ENCODE measurements around the gene TTLL5.

The TTLL5 gene

DNA sequence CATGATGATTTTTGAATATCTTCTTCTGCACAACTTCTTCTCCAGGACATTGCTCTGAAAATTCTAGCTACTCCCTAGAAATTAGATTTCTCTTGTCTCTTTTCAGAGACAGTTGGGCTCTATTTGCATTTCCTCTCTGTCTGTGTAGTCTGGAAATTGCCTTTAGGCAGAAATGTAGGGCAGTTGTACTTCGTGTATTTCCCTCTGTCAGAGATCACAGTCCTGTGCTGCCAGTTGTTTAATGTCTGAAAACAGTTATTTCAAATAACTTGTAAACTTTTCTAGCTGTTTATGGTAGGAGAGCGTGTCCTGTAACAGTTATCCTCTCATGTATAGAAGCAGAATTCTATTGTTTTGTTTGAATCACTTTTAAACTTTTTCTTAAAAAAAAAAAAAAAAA, 86.9 kb downstream of the TTLL5 start:
- DNase-seq, result no peak

DNA sequence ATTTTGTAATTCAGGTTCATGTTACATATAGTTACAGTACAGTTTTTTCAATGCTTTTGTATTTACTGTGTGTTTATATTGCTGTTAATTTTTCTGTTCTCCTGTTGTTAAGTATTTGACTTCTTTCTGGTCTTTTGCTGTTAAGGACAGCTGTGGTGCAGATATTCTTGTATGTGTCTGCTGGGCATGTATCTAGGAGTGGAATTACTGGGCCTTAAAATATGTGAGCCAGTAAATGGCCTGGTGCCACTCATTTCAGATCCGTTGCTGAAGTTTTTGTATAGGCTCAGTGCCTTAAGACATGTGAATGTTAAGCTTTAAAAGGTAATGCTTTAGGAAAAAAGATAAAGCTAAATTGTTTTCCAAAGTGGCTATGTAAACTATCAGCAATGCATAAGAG, 87.3 kb downstream of the TTLL5 start:
- DNase-seq, result no peak

DNA sequence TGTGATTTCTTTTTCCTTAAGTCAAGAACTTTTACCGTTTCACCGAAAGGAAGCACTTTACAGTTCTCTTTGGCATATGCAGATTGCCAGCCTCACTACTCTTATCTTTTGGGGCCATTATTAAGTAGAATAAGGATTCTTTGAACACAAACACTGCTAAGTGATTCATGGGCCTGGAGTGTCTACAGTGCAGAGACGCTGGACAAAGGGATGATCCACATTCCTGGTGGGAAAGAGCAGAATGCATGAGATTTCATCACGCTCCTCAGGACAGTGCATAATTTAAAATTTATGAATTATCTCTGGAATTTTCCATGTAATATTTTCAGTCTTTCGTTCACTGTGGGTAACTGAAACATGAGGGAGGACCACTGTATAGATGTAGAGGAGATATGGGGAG, 90.2 kb downstream of the TTLL5 start:
- DNase-seq, result no peak

DNA sequence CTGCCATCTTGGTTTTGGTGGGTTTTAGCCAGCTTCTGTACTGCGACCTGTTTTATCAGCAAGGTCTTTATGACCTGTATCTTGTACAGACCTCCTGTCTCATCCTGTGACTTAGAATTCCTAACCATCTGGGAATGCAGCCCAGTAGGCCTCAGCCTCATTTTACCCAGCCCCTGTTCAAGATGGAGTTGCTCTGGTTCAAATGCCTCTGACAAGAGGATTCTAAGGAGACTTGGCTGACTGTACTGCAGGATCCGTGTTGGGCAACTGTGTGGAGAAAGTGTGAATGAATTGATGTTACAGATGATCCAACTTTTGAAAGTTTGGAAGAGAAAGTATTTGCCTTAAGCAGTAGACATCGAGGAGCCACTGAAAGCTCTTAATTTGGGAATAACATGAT, 91.0 kb downstream of the TTLL5 start:
- no peak for DNase-seq

DNA sequence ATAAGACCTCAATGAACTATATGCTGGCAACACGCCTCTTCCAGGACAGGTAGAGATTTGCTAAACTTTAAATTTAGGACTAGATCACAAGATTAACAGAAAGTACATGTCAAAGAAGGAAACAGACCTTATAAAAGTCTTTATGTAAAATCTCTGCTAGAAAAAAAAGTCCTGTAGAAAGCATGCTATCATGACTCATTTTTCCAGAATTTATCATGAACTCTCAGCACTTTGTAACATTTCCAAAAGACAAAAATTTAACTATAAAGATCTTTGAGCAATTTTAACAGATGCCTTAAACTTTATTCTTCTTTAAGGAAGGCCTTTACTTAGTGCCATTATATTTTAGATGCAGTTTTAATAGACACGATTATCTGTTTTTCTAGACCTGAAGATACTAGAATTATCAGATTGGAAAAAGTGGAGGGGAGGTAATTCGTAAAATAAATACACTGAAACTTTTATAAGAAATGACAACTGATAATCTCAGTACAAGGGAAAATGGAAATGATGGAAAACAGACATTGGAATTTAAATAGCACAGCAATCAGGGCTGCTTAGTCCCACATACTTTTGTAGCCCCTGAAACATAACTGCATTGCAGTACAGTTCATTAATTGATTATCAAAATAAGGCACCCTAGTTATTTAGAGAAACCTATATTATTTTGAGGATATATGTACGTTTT, 92.0 kb downstream of the TTLL5 start:
- DNase-seq, result no peak

DNA sequence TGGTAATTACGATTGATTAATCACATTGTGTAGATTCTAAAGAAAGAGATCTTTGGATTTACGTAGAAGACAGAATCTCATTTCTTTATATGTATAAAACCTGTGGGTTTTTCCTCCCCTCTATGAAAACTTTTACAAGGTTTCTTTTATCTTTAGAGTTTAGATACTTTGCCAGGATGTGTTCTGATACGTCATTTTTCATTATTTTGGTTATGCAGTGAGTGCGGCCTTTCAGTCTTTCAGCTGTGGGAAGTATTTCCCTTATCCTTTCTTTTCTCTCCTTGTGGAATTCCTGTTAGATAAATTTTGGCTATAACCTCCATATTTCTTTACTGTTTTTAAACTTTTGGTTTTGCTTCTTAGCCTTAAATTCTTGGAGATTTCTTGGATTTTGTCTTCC, 92.7 kb downstream of the TTLL5 start:
- no peak for DNase-seq

DNA sequence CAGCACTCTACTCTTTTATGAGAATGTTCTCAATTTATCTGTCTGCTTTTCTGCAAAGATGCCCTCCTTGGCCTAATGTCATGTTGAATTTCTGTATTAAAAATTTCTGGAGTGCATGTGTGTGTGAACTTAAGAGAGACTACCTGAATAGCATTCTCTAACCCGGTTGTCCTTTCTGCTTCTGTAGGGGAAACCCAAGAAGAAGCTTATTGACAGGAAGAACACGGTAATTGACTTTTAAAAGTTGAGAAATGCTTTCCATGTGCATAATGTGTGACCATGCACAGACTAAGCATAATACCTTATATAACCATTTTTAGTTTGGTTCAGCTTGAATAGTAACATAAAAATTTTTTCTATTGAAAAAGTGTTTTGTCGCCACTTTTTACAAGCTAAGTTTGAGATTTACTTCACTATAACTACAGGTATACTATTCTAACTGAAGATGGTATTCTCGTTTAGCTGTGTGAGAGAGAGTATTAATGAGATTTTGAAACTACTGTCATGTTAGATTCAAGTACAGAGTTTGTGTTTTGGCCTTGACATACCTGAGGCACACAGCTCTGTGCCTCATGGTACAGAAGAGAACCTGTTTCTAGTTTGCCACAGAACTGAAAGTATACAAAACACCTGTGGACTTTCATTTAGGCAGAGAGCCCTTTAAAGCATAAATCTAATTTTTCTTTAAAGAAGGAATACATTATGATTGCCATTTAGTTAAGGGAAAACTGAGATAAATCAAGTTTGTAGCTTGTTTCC, 96.8 kb downstream of the TTLL5 start:
- DNase-seq, result no peak

DNA sequence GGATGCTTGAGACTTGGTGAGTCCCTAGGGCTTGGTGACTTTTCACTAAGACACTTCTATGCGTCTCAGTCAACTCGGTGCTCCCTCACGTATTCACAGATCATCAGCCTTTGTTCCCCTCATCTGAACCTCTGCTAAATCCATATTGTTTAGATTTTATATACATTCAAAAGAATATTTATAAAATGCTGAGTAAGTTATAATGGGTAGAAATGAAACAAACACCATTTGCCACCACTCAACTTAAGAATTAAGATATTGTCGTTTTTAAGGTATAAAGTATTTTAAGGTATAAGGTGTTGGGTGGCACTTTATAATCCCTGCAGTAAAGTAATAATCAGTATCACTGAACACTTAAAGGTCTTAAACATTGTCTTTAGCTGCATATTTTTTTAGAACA, 103.0 kb downstream of the TTLL5 start:
- DNase-seq, result no peak

DNA sequence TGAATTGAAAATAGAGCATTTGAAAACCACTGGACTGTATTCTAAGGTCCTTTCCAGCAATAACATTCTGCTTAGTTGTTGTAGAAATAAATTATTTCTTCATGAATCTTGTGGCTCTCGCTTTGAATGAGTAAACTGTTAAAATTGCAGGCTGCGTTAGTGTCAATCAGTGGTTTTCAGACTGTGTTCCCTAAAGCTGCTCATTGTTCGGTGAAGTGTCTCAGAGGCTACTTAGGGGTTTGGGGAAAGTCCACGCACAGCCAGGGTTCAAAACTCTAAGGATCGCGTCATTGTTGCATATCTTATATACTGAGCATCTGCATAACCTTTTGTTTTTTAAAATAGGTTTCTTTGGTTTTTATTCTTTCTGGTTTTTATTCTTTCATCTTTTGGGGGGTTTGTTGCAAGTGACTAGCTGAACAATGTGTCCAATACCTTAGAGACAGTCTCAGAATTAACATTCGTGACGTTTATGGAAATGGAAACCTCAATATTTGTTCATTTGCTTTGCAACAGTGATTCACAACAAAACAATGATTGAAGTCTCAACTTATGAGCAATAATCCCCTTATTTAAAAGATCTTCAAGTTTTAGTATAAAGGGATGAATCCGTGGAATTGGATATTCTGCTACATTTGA, 108.1 kb downstream of the TTLL5 start:
- no peak for DNase-seq

DNA sequence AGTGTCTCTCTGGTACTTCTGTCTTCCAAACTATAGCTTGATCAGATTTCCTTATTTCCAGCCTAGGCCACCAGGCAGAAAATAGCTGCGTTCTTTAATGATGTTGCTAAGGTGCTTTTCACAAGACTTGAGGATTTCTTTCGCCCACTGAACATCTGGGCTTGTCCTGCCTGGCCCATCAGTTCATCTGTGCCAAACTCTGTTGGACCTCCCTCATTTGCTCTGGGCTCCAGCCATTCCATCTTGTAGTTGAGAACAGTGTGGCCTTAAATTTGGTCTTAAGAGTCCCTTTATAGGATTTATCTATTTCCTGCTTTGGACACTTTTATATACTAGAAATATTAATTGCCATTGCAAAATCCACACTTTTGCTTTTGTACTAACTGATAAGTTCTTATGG, 109.6 kb downstream of the TTLL5 start:
- no peak for DNase-seq

DNA sequence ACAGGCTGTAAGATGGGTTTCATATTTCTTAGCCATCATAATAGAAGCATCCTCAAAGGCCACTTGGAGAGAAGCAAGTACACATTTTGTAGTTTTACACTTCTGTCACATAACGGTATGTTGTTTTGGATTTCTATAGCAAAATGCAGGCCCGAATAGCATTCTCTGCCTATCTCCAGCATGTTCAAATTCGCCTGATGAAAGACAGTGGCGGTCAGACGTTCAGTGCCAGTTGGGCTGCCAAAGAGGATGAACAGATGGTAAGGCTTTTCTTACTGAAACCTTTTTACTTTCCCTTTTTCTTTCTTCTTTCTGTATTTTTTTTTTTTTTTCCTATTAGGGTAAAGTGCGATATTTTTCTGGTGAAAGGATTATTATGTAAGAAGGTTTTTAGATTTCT, 110.5 kb downstream of the TTLL5 start:
- no peak for DNase-seq

DNA sequence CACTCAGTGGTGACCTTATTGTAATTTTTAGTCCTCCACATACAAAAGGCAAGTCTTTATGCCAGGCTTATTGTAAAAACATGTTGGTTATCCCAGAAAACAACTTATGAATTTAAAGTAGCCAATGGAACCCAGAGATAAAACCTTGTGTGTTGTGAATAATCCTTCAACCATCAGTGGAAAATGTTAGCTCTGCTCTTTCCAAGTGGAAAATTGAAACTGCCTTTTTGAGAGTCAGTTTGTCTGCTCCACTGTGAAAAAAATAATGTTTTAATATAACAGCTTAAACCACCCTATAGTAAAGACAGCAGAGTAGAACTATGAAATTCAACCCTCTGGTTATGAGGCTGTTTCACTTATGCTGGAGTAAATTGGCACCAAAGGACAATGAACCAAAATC, 112.0 kb downstream of the TTLL5 start:
- DNase-seq, result no peak

DNA sequence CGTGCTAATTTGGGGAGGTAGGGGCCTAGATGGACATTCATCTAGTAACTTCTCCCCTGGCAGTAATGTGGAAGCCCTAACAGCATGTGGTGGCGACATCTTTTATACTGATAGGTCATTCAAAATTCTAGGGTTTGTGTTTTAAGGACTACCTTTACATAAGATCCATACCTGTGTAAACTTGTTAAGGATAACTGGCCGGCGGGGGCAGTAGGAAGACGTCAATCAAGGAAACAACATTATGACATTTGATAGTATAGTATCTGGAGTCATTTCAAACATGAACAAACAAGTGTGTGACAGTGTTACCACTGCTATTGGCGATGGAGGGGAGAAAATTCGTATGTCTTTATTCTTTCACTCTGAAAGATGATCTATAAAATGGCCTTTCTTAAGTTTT, 120.0 kb downstream of the TTLL5 start:
- no peak for DNase-seq

DNA sequence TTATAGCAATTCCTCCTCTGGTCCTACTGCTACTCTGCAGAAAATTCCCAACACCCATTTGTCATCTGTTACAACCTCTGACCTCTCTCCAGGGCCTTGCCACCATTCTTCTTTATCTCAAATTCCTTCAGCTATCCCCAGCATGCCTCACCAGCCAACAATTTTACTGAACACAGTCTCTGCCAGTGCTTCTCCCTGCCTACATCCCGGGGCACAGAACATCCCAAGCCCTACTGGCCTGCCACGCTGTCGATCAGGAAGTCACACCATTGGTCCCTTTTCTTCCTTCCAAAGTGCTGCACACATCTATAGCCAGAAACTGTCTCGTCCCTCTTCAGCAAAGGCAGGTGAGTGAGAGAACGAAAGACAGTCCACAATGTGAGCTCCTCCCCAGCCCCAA, 122.1 kb downstream of the TTLL5 start:
- DNase-seq, result no peak

DNA sequence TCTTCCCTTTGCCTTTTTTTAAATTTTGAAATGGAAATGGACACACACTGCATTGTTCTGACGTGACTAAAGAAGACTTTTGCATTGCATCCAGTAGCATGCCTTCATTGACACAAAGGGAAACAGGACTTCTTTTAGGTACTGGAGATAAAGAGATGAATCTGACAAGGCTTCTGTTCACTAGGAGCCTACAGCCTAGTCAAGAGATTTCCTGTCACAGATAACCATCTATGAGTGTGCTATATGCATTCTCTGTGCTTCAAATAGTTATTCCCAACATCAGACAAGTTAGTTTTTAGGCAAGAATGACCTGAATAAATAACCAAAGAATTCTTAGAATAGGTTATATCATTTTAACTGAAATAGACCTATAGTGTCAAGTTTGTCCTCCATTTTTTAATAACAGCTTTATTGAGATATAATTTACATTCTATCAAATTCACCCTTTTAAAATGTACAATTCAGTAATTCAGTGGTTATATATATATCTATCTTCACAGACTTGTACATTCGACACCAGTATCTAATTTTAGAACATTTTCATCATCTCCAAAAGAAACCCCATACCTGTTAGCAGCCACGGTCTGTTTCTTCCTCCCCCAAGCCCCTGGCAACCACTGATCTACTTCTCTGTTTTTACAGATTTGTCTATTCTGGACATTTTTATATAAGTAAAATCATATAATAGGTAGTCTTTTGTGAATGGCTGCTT, 122.7 kb downstream of the TTLL5 start:
- no peak for DNase-seq

DNA sequence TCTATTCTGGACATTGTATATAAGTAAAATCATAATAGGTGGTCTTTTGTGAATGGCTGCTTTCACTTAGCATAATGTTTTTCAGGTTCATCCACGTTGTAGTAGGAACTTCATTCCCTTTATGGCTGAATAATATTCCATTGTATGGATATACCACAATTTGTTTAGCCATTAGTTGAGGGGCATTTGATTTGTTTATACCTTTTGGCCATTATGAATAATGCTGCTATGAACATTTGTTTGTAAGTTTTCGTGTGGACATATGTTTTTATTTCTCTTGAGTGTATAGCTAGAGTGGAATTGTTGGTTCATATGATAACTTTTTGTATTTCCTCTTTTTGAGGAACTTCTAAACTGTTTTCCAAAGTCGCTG, 123.3 kb downstream of the TTLL5 start:
- DNase-seq, result no peak

DNA sequence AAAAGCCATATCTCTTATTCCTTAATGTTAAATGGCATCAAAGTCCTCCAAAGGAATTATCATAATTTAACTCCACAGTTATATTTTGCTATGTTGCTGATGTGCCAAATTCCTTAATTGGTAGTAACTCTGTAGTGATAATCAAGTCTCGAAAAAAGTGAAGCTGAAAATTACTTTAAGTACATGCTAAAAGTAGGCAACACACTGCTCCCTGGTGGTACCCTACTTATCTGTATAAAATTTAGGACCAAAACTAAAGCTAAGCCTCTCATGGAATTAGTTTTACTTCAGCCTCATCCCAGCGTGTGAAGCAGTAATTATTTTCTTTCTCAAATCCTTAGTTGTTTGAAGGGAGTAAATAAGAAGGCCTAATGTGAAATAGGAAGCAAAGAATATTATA, 132.8 kb downstream of the TTLL5 start:
- no peak for DNase-seq

DNA sequence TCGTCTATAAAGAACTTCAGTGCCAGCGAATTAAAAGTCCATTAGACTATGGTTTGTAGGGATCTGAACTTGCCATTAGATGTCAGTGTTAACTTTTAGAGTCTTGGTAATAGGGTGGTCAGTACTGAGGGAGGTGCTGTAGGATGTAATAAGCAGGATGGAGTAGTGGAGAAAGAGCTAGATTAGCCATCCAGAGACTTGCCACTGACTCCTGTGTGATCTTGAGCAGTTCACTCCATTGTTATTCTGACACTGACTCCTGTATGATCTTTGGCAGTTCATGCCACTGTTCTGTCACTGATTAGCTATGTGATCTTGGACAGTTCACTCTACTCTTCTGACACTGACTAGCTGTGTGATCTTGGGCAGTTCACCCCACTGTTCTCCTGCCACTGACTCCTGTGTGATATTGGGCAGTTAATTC, 133.6 kb downstream of the TTLL5 start:
- DNase-seq, result no peak

DNA sequence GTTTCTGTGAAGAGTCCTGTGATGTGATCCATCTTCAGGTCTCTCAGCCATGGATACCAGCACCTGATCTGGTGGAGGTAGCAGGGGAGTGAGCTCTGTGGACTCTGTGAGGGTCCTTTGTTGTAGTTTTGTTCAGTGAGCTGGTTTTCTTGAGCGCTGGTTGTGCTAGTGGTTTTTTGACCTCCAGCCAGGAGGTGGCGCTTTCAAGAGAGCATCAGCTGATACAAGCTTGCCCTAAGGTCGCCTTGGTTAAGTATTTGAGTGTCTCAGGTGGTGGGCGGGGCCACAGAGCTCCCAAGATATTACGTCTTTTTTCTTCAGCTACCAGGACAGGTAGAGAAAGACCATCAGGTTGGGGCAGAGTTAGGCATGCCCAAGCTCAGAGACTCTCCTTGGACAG, 139.7 kb downstream of the TTLL5 start:
- DNase-seq, result no peak

DNA sequence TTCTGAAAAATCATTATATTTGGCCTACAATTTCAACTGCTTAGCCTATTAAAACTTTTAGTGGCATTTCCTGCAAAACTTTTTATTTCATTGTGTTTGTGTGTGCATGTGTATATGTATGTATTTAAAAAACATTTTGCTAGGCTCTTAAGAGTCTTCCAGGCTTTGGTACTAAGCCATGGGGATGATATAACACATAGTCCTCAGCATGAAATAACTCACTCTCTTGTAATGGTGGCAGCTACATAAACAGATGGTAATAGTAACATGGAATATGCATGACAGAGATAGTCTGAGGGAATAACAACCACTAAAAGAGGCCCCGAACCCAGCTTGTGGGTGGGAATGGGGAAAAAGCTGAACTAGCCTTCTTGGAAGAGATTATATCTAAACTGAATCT, 141.4 kb downstream of the TTLL5 start:
- DNase-seq, result no peak

DNA sequence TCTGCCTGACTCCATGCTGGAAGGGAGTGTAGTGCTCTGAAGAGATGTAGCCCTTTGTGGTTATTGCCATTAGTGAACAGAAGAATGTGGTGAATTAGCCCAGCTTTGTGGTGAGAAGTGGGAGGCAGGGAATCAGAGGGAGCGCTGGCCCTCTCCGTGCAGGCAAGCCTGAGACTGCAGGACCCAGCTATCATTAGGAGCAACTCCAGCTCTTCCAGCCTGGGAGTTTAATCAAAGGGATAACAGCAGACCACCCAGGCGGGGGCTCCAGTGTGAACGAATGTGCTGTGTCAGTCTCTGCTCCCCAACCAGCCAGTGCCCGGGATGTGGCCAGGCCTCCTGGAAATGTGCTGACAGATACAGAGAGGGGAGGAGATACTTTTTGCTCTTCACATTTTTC, 142.7 kb downstream of the TTLL5 start:
- no peak for DNase-seq

DNA sequence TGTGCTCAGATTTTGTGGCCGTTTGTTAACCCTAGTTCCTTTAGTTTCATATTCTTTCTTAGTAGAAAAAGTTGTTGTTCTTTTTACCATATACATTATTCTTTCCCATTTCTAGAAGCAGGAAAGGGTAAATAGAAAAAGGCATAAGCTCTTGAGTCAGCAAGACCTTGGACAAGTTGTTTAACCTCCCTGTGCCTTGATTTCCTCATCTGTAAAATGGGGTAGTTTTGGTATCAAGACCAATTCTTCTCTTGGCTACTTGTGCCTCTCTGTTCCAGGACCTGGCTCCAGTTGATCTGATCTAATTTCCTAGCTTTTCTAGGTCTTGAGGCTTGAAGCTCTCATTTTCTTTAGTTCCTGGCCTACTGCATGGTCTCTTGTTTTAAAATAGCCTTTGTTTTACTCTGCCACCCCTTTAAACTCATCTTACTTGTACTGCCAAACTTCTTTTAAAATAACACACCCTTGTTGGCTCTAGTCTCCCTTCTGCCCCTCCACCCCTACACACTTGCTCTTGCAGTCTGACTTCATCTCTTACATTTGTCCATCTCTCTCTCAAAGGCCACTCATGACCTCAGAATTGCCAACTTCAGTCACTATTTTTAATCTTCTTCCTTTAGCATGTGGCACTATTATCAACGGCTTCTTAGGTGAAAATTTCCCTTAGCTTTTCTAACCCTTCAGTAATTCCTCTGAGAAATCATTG, 143.7 kb downstream of the TTLL5 start:
- DNase-seq, result no peak

DNA sequence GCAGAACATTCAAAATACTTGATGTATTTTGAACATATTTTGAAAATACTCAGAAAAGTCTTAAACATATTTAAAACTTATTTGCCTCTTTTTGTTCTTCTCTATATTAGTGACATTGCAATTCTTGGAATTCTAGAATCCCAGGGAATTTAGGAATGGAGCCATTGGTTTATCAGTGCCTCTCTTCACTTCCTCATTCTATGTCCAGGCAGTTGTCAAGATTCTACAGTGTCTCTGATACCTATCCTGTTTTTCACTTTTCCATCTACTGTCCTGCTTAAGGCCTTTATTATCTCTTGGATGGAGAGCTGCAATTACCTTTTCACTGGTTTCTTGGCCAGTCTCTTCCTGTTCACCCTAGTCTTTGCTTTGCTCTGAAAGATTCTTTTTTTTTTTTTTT, 144.6 kb downstream of the TTLL5 start:
- no peak for DNase-seq

All from NCI-H187 treated with DMSO at 0.1 percent for 48 hours (cell line).